Measurements from ENCODE around the gene SELENOS.

SELENOS gene

GRCh38 chr15:101276501-101277037, 716 bp downstream of the SELENOS start:
- DNase-seq = no peak

DNA sequence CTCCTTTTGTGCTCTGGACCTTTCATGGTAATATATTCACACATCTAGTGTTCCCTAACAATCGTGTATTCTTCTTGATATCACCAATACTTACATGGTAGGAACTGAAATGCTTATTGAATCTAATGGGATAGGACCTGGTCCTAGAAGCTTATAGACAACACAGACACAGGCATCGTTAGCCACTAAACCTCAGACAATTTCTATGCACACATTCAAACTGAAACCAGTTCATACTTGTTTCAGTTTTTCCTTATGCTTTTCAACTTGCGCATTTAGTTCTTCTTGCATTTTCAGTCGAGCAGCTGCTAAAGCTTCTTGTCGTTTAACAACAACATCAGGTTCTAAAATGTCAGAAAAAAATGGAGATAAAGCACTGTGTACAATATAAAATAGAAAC, 2.3 kb downstream of the SELENOS start:
- no peak for DNase-seq

DNA sequence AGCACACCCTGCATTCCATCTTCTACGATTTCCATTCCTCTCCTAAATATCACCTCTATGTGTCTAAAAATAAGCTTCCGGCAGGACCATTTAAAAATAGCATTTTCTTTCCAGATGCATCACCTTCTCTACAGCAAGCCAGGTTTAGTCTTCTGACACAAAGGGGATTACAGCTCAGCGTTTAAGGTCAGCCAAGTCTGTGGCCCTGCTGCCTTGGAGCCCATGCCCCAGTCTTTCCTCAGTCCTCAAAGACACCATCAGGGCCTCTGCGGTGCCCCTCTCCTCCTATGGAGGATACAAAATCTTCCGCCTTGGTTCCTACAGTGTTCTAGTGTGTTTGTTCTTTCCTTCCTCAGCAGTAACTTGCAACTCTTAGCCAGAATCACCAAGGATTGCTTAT, 3.8 kb downstream of the SELENOS start:
- no peak for DNase-seq

- DNase-seq = no peak
These were observed 4.7 kb downstream of the SELENOS start for GRCh38 chr15:101272584-101272983.

- DNase-seq = no peak
These were observed 7.6 kb downstream of the SELENOS start for GRCh38 chr15:101269479-101270223.

- no peak for DNase-seq
These were observed 9.8 kb downstream of the SELENOS start for GRCh38 chr15:101267320-101268104.

DNA sequence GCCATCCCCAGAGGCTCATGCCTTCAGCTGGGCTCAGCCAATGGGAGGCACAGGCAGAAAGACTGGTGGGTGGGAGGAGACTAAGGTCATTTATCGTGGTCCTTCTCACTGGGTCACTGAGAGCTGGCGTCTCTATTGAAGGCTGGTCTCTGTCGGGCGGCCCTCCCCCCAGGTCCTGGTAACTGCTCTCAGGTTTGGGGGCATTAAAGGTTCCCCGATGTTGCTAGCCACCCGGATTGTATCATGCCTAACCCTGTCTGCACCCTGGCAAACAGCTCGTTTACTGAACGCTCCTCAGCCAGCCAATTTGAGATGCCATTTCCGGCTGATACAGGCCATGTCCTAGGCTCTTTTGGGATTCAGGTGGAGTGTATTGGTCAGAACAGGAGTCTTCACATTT, 10.5 kb downstream of the SELENOS start:
- DNase-seq = no peak

GRCh38 chr15:101266034-101266433, 11.3 kb downstream of the SELENOS start:
- no peak for DNase-seq

GRCh38 chr15:101264911-101265641, 12.2 kb downstream of the SELENOS start:
- no peak for DNase-seq

GRCh38 chr15:101264011-101264410, 13.3 kb downstream of the SELENOS start:
- no peak for DNase-seq

GRCh38 chr15:101262551-101262950, 14.7 kb downstream of the SELENOS start:
- DNase-seq = no peak

DNA sequence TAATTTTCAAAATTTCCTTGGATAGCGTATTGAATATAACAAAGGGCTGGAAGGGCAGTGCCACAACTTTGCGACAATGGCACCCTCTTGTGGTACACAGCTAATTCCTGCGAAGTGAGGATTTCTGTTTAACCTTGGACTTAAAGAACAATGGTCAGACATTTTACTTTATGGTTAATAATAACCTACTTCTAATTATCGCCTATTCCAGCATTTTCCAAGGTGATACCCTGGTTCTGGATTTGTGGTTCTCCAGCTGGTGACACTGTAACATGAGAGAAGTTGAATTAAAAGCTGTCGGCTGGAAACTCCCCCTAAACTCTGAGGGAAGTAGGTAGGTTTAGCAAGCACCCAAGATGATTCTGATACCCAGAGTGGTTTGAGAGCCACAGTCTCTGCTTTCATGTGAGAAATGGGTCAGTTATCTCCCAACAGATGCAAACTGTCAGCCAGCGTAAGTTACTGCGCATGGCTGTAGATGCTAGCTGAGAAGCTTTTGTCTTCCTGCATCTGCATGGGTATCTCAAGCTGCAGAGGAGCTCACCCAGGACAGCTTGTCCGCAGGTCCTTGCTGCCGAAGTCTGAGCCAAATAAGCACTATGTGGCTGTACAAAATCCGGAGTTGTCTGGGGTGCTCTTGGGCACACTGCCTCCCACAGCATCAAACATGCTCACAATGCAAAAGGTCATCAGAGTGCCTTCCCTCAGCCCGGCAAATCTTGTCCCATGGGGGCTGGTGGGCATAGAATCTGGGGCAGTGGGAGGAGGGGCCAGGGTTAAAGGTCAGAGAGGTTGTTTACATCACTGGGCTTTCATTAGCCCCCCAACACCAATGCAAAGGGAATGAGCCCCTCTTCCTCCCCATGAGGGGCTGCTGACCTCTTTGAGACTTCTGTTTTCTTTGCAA, 18.8 kb downstream of the SELENOS start:
- DNase-seq = no peak

- DNase-seq = no peak
These were observed 20.5 kb downstream of the SELENOS start for GRCh38 chr15:101256757-101257156.

DNA sequence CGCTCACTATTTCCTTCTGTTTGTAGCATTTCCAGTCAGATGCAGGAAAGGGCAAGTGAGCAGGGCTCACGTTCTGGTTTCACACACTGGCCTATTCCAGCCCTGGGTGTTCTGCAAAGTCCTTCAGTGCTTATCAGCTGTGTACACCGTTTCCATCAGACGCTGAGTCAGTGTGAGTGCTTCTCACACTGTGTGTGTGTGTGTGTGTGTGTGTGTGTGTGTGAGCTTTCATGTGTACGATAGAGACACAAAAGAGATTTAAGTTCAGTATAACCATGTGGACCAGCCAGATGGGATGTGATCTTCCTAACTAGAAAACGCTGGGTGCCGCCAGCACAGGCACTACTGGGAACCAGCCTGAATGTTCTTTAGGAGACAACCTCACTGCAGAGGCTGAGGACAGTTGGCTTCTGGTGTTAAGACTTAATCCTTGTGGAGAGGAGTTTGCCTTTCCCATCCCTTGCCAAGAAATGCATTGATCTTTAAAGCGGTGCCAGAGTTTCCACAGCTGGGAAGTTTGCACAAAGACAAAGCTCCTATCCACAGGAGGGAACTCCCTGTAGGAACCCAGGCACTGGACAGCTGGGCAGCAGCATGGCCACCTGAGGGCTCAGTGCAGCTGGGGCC, 21.6 kb downstream of the SELENOS start:
- DNase-seq = no peak

DNA sequence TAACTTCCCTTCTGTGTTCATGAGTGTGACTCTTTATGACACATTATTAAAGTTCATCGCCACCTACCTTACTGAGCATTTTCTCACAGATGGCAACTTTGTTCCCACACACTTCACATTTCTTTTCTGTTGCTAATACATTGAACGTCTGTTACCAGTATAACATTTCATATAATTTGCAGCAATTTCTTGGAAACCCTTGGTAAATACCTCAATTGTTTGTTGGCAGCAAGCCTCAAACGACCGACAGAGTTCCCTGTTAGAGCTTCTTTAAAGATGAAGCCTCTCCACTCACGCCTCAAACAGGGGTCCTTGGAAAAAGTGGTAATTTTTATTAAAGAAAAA, 22.3 kb downstream of the SELENOS start:
- no peak for DNase-seq

- DNase-seq = no peak
These were observed 22.9 kb downstream of the SELENOS start for GRCh38 chr15:101254157-101255050.

GRCh38 chr15:101252836-101253235, 24.4 kb downstream of the SELENOS start:
- no peak for DNase-seq

DNA sequence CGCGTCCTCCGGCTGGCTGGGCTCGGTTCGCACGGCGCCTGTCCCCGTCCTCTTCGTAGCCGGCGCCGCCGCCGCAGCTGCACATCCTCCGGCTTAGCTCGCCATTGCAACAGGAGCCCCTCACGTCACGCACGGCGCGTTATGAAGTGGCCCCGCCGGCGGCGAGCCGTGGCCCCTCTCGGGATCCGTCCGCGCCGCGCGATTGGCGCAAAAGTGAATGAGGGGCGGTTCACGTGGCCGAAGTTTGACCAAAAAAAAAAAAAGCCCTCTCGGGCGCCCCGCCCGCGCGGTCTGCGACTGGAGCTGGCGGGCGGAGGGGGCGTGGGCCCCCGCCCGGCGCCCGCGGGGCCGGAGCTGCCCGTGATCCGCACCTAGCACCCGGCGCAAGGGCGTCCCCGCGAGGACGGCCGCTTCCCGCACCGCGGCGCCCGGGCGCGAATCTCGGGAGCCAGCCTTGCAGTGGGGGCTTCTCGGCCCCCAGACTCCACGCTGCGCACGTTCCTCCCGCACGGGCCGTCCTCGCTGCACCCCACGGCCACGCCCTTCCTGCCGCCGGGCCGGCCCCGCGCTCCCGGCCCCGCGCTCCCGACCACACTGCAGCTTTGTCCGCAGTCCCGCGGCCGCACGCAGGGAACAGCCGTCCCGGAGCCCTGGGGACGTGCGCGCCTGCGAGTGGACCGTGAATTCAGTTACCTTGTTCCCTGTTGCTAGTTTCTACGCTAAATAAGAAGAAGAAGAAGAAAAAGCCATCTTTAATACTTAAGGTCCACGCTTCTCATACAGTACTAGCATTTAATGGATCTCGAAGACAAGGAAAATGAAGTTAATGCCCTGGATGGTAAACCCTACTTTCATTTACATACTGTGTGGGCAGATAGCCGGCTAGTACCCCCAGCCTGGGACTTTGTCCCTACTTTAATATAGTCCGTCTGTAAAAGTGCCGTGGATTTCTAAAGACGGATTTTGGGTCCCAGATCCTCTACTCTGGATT, 25.2 kb downstream of the SELENOS start, which contains the start of gene CHSY1:
TSS of gene CHSY1 (minus strand) at position 219 of the 991 bp plus-strand sequence. CDS start 592 bp downstream, outside the sequence.
- peak; percentile 19 for DNase-seq
